K562 (cell line): Measurements from ENCODE around the gene MYO5C. TPM values are rescaled to one million over a fixed set of nuclear protein-coding genes. Genes with fewer than 3 reads are reported as not detected.

Source experiments
- COPS2 ChIP-seq: fragments of 450-650 bp; conservative IDR thresholded peaks from 2 replicates; pipeline ENCODE4 v1.6.1; 2016; ENCODE audit warnings: mild to moderate bottlenecking, moderate library complexity
- DDX20 ChIP-seq: fragments of 450-650 bp; IDR thresholded peaks from 2 replicates; pipeline ENCODE4 v1.6.1; 2016; ENCODE audit warnings: missing genetic modification characterization, low read depth, mild to moderate bottlenecking, missing compliant biosample characterization, moderate library complexity
- FOS ChIP-seq: IDR thresholded peaks from 3 replicates; pipeline ENCODE4 v1.6.1; 2011; ENCODE audit not compliant: insufficient read length; ENCODE audit errors: extremely low read depth
- HMGN3 ChIP-seq: IDR thresholded peaks from 2 replicates; pipeline ENCODE4 v1.6.1; 2011; ENCODE audit warnings: borderline replicate concordance, low read depth, mild to moderate bottlenecking, mixed read lengths, low read length; ENCODE audit not compliant: insufficient read length; ENCODE audit errors: extremely low read depth
- KLF10 ChIP-seq: fragments of 250-450 bp; sonication (Bioruptor Pico); IDR thresholded peaks from 2 replicates; pipeline ENCODE4 v1.6.1; 2021; ENCODE audit warnings: matching md5 sums
- POLR2AphosphoS2 ChIP-seq: IDR thresholded peaks from 2 replicates; pipeline ENCODE4 v1.6.1; 2012; ENCODE audit warnings: low read length, improper control_type of control experiment
- PRDM10 ChIP-seq: fragments of 450-650 bp; IDR thresholded peaks from 2 replicates; pipeline ENCODE4 v1.6.1; 2018; ENCODE audit not compliant: partially characterized antibody
- RHOXF2B ChIP-seq: fragments of 250-450 bp; sonication (Bioruptor Pico); conservative IDR thresholded peaks from 2 replicates; pipeline ENCODE4 v1.5.1; 2021
- SMARCA4 ChIP-seq: fragments of 450-650 bp; IDR thresholded peaks from 2 replicates; pipeline ENCODE4 v1.6.1; 2016
- TCF7 ChIP-seq: sonication (generic); IDR thresholded peaks from 2 replicates; pipeline ENCODE4 v1.6.1; 2016; ENCODE audit warnings: antibody characterized with exemption, borderline replicate concordance
- ZFX ChIP-seq: sonication (generic); formaldehyde crosslinking; IDR thresholded peaks from 2 replicates; pipeline ENCODE4 v1.8.0; 2022; ENCODE audit warnings: mild to moderate bottlenecking, missing genetic modification reagents, moderate library complexity
- polyA plus RNA-seq, 8 experiments: library from polyadenylated mRNA; depleted of rRNA in 4 of 8; stranded (reverse) in 5 of 8; unstranded in 3 of 8; fragments of >200 nt; fragmentation: Nextera tagmentation in 2 of 8; fragmentation: Illumina TruSeq in 1 of 8; extraction: Ambion mirVana in 2 of 8; extraction: Trizol in 1 of 8; gene quantifications; 2 replicates each; pipeline versions ENCODE4 v1.2.1 to v1.2.3, GENCODE V29; 2011 to 2014; ENCODE audit warnings: inconsistent platforms in 1 of 8, missing spikeins in 1 of 8
- total RNA-seq, 7 experiments: library from RNA; depleted of rRNA in 6 of 7; stranded (reverse); fragments of >200 nt in 6 of 7; fragmentation: Illumina TruSeq in 2 of 7; extraction: Trizol in 2 of 7; gene quantifications; 2 replicates each; pipeline versions ENCODE4 v1.2.1 to v1.2.3, GENCODE V29; 2011 to 2021; ENCODE audit warnings: low replicate concordance in 1 of 7

Gene MYO5C
- total and polyA plus RNA-seq, 9 of the 15 experiments (the other 6 are each of a cell fraction or from before 2014, with no cell fraction given): 0.01 to 0.24 TPM; not detected in 7

GRCh38 chr15:52178765-52179164, 116.8 kb downstream of the MYO5C start (continued):
- TF ChIP-seq PRDM10: no peak
- TF ChIP-seq POLR2AphosphoS2: no peak
- no peak for TF ChIP-seq TCF7
- no peak for TF ChIP-seq SMARCA4
- no peak for TF ChIP-seq KLF10
- no peak for TF ChIP-seq COPS2
- no peak for TF ChIP-seq DDX20 (tag)
- TF ChIP-seq RHOXF2B: no peak
- TF ChIP-seq FOS: no peak
- no peak for TF ChIP-seq HMGN3
- TF ChIP-seq ZFX (CRISPR knock-in tag): no peak
